Smooth muscle cell of the umbilical artery (primary cell): Measurements from ENCODE around the gene BTAF1. TPM values are rescaled to one million over a fixed set of nuclear protein-coding genes. Genes with fewer than 3 reads are reported as not detected.

Experiments
- total RNA-seq: library from RNA; depleted of rRNA; stranded (reverse); fragments of >200 nt; gene quantifications from 2 replicates; pipeline ENCODE4 v1.2.3, GENCODE V29; 2014

Gene BTAF1
- total RNA-seq = 63.2 and 70.9 TPM in 2 replicates

GRCh38 chr10:91923371-91924211 is at the start of gene BTAF1:
BTAF1 (plus strand) TSS chr10:91923770; CDS start chr10:91924077, 307 bp downstream.

GRCh38 chr10:91909117-91909677 is 14.4 kb upstream of the BTAF1 start, which contains the start of gene FGFBP3:
FGFBP3 (minus strand) TSS chr10:91909486; CDS start chr10:91908969, 517 bp downstream.

Other genes starting within 250 kb of the BTAF1 start
- gene TNKS2, start 125.3 kb upstream of the BTAF1 start, total RNA-seq = 68.3 and 78.8 TPM in 2 replicates
- 0.59 and 0.74 TPM in 2 replicates for gene FGFBP3, start 14.3 kb upstream of the BTAF1 start, total RNA-seq